Right renal pelvis (tissue), 4 donors: ENCODE data around the gene IQSEC1. TPM values are rescaled to one million over a fixed set of nuclear protein-coding genes. Genes with fewer than 3 reads are reported as not detected.
"Not testable (repeated sequence)": the region's sequence is repeated elsewhere in the genome, so short reads cannot be mapped to it uniquely, and the experiment has no call there.

ENCODE experiments used
- DNase-seq, 4 donors: peaks; one replicate each; pipeline ENCODE4 v3.0.0-alpha.2; 2013; ENCODE audit warnings: low read depth in 4 of 4, low spot score in 3 of 4, missing footprints in 1 of 4
- polyA plus RNA-seq, 4 donors: library from polyadenylated mRNA; unstranded; fragments of 120-200 nt; gene quantifications; one replicate each; pipeline ENCODE4 v1.2.1, GENCODE V29; 2013; ENCODE audit not compliant: insufficient read length in 4 of 4

The IQSEC1 gene
- polyA plus RNA-seq, 4 donors: 29.4 to 35.5 (median 33.1) TPM

GRCh38 chr3:12866836-12867235 is 206.4 kb downstream of the IQSEC1 start:
- no peak for DNase-seq

GRCh38 chr3:12865271-12865670 is 208.0 kb downstream of the IQSEC1 start:
- DNase-seq: no peak

GRCh38 chr3:12862387-12862786 is 210.8 kb downstream of the IQSEC1 start:
- DNase-seq: no peak

GRCh38 chr3:12861611-12862010 is 211.6 kb downstream of the IQSEC1 start:
- DNase-seq: no peak

GRCh38 chr3:12859840-12860239 is 213.4 kb downstream of the IQSEC1 start:
- no peak for DNase-seq

GRCh38 chr3:12856626-12857025 is 216.6 kb downstream of the IQSEC1 start:
- no peak for DNase-seq

- no peak for DNase-seq
Observed at GRCh38 chr3:12854565-12854964, 218.7 kb downstream of the IQSEC1 start.

- not testable (repeated sequence) for DNase-seq
Observed at GRCh38 chr3:12853847-12854246, 219.4 kb downstream of the IQSEC1 start.

- DNase-seq: no peak
Observed at GRCh38 chr3:12852201-12852600, 221.0 kb downstream of the IQSEC1 start.

Other genes with a start within 250 kb of the IQSEC1 start
- 1,000 to 10,000 TPM; 2,104 to 2,243 (median 2,171) TPM for gene RPL32, start 231.9 kb downstream of the IQSEC1 start, polyA plus RNA-seq